Thoracic aorta (tissue), 2 donors: Measurements from ENCODE around the gene NAT16. TPM values are rescaled to one million over a fixed set of nuclear protein-coding genes. Genes with fewer than 3 reads are reported as not detected.

ENCODE experiments used
- ATAC-seq: fragments of 150-250 bp; one replicate; pipeline ENCODE4 v1.8.0; 2017; ENCODE audit warnings: low read depth; ENCODE audit not compliant: insufficient number of reproducible peaks, low FRiP score
- DNase-seq: peaks from one replicate; pipeline ENCODE4 v3.0.0-alpha.2; 2020; ENCODE audit warnings: low spot score
- H3K27ac ChIP-seq, 2 donors: fragments of 200-600 bp; sonication (generic); 1 replicate in 1 of 2; 2 replicates in 1 of 2; pipeline ENCODE4 v1.5.1; 2016; ENCODE audit warnings: mild to moderate bottlenecking in 2 of 2, moderate library complexity in 2 of 2
- H3K27me3 ChIP-seq: fragments of 200-600 bp; sonication (generic); replicated peaks from 2 replicates; pipeline ENCODE4 v1.6.0; 2016; ENCODE audit warnings: mild to moderate bottlenecking; ENCODE audit not compliant: insufficient read depth
- H3K36me3 ChIP-seq: fragments of 200-600 bp; sonication (generic); one replicate; pipeline ENCODE4 v1.5.1; 2016
- H3K4me1 ChIP-seq, 2 donors: fragments of 200-600 bp; sonication (generic); 1 replicate in 1 of 2; 2 replicates in 1 of 2; pipeline versions ENCODE4 v1.5.1 to v1.6.0; 2016; ENCODE audit warnings: low read depth in 2 of 2, mild to moderate bottlenecking in 1 of 2; ENCODE audit not compliant: control insufficient read depth in 1 of 2
- H3K4me3 ChIP-seq: fragments of 200-600 bp; sonication (generic); 2 replicates; pipeline ENCODE4 v1.5.1; 2016; ENCODE audit warnings: mild to moderate bottlenecking
- H3K9me3 ChIP-seq: fragments of 200-600 bp; sonication (generic); 2 replicates; pipeline ENCODE4 v1.5.1; 2016
- CTCF ChIP-seq: fragments of 200-600 bp; sonication (generic); IDR thresholded peaks from one replicate; pipeline ENCODE4 v1.5.1; 2019; ENCODE audit warnings: antibody characterized with exemption
- total RNA-seq, 2 donors: library from RNA; depleted of rRNA; stranded (reverse); fragments of >200 nt; gene quantifications; one replicate each; pipeline versions ENCODE4 v1.1.0 to v1.2.3, GENCODE V29; 2016

The NAT16 gene
- total RNA-seq, 2 donors from 2014 or later, result not detected

GRCh38 chr7:101156277-101156676, 23.8 kb downstream of the NAT16 start:
- ATAC-seq (no peak), DNase-seq (no peak)
- Histone ChIP-seq H3K4me1 (peaks cover 5 to 12% of the 10 kb centered on the region in 2 donors), H3K9me3 (no peaks in the 10 kb centered on the region), H3K27ac (no peak overlapping the region), H3K4me3 (no peak overlapping the region), H3K36me3 (peaks cover 22% of the 10 kb centered on the region), H3K27me3 (no peaks in the 10 kb centered on the region)
- no peak for TF ChIP-seq CTCF

GRCh38 chr7:101155303-101155702, 24.8 kb downstream of the NAT16 start:
- peaks cover 5 to 12% of the 10 kb centered on the region in 2 donors for H3K4me1 ChIP-seq
- H3K27ac ChIP-seq, result no peak overlapping the region

GRCh38 chr7:101154693-101155102, 25.4 kb downstream of the NAT16 start:
- Histone ChIP-seq H3K36me3 (peaks cover 17% of the 10 kb centered on the region), H3K4me1 (peaks cover 5 to 12% of the 10 kb centered on the region in 2 donors), H3K27me3 (no peaks in the 10 kb centered on the region), H3K4me3 (peak overlapping the region; percentile 88), H3K27ac (no peak overlapping the region), H3K9me3 (no peaks in the 10 kb centered on the region)
- DNase-seq, result no peak
- no peak for ATAC-seq
- no peak for TF ChIP-seq CTCF

More at GRCh38 chr7:101155303-101155702, 24.8 kb downstream of the NAT16 start:
- peaks cover 21% of the 10 kb centered on the region for H3K36me3 ChIP-seq
- ATAC-seq (no peak), DNase-seq (no peak)
- no peaks in the 10 kb centered on the region for H3K9me3 ChIP-seq
- H3K4me3 ChIP-seq, result peak overlapping the region; percentile 88
- H3K27me3 ChIP-seq, result no peaks in the 10 kb centered on the region
- no peak for TF ChIP-seq CTCF

GRCh38 chr7:101153969-101154692, 26.0 kb downstream of the NAT16 start, which contains the start of gene AP1S1:
Gene AP1S1 (plus strand): TSS chr7:101154476. CDS start chr7:101154515, 39 bp downstream.
- H3K27ac ChIP-seq, result no peak within 1 kb of the TSS
- DNase-seq, result peak; percentile 82
- no peak for TF ChIP-seq CTCF

GRCh38 chr7:101151908-101152651, 28.0 kb downstream of the NAT16 start:
- no peak for TF ChIP-seq CTCF
- Histone ChIP-seq H3K36me3 (no peaks in the 10 kb centered on the region), H3K4me1 (peaks cover 5 to 12% of the 10 kb centered on the region in 2 donors), H3K27me3 (no peaks in the 10 kb centered on the region), H3K4me3 (no peak overlapping the region), H3K27ac (no peak overlapping the region), H3K9me3 (no peaks in the 10 kb centered on the region)
- ATAC-seq (no peak), DNase-seq (no peak)

More at GRCh38 chr7:101153969-101154692, 26.0 kb downstream of the NAT16 start, which contains the start of gene AP1S1:
- Histone ChIP-seq H3K36me3 (peaks cover 11% of the 10 kb centered on the region), H3K27me3 (no peaks in the 10 kb centered on the region), H3K4me1 (peaks cover 5 to 12% of the 10 kb centered on the region in 2 donors), H3K4me3 (peak within 1 kb of the TSS; percentile 88), H3K9me3 (no peaks in the 10 kb centered on the region)
- ATAC-seq, result peak; percentile 81
